ENCODE data around the gene LMAN2. TPM values are rescaled to one million over a fixed set of nuclear protein-coding genes. Genes with fewer than 3 reads are reported as not detected.

LMAN2 gene
- total and polyA plus RNA-seq, 2 experiments from 2014 or later: 153 to 227 TPM

DNA sequence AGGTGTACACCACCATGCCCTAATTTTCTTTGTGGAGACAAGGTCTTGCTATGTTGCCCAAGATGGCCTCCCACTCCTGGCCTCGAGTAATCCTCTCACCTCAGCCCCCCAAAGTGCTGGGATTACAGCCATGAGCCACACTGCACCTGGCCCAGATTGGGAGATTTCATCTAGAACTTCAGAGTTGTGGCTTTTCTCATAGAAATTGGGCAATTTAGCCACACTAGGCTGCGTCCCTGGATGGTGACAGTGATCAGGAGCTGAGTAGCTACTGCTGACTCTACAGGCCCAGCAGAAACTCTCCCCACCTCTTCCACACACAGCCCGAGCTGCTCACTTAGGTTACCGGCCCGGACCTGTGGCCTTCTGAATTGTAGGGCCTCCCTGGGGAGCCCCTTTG lies 41.3 kb upstream of the LMAN2 start:
- Mint-ChIP-seq H3K4me3 (no peak overlapping the region), H3K9me3 (no peaks in the 10 kb centered on the region), H3K36me3 (ENCODE audit: low read depth) (no peaks in the 10 kb centered on the region; the same call in 2 of the 3 replicates), H3K27ac (no peak overlapping the region), H3K27me3 (ENCODE audit: insufficient read depth, low read depth, poor library complexity) (peaks cover 33% of the 10 kb centered on the region), H3K4me1 (peaks cover 31% of the 10 kb centered on the region)
- Histone ChIP-seq H2AFZ (no peak overlapping the region), H4K20me1 (replicated peaks; ENCODE audit: insufficient read depth) (no peaks in the 10 kb centered on the region), H3F3A (replicated peaks; ENCODE audit: low read depth) (0 out of 2 replicates have a peak, but pooled peaks cover 8% of the 10 kb centered on the region), H3K4me1 (ENCODE audit: insufficient read depth) (0 out of 2 replicates have a peak, but pooled peaks cover 5% of the 10 kb centered on the region), H3K36me3 (ENCODE audit: insufficient read depth) (no peaks in the 10 kb centered on the region), H3K79me2 (replicated peaks; ENCODE audit: insufficient read depth) (no peaks in the 10 kb centered on the region), H3K9me2 (ENCODE audit: insufficient read depth) (no peaks in the 10 kb centered on the region), H3K27me3 (ENCODE audit: insufficient read depth) (peaks cover 18% of the 10 kb centered on the region; the same call in 1 of the 2 replicates), H3K27ac (ENCODE audit: low read depth) (no peak overlapping the region), H3K4me3 (no peak overlapping the region), H3K4me2 (no peak overlapping the region)
- DNase-seq (ENCODE audit: low spot score) (no peak), ATAC-seq (no peak; the same call in 2 of the 3 replicates)
- no peak for TF ChIP-seq REST (IDR thresholded peaks at IDR 0.05; ENCODE audit: unreplicated experiment)
- TF ChIP-seq ETS1 (IDR thresholded peaks at IDR 0.05): no peak
- TF ChIP-seq ZNF462 (CRISPR knock-in tag; IDR thresholded peaks at IDR 0.05): no peak
- no peak for TF ChIP-seq NANOG (IDR thresholded peaks at IDR 0.05; ENCODE audit: borderline replicate concordance)
- no peak for TF ChIP-seq CTCF (conservative IDR thresholded peaks at IDR 0.05; ENCODE audit: low read depth in 2 of 2)
- no peak for TF ChIP-seq ZNF331 (CRISPR knock-in tag; IDR thresholded peaks at IDR 0.05; ENCODE audit: low read depth)
- TF ChIP-seq EZH2 (IDR thresholded peaks at IDR 0.05; ENCODE audit: low read depth, unreplicated experiment): no peak
- TF ChIP-seq STAT1 (IDR thresholded peaks at IDR 0.05; ENCODE audit: unreplicated experiment): no peak
- no peak for TF ChIP-seq POLR2AphosphoS5 (IDR thresholded peaks at IDR 0.05; ENCODE audit: low read depth)

Data from GM23338 (cell line).